ENCODE results near the gene CDKN2AIPNL. TPM values are rescaled to one million over a fixed set of nuclear protein-coding genes. Genes with fewer than 3 reads are reported as not detected.

CDKN2AIPNL gene
- total and polyA plus RNA-seq, 2 donors (not counting 3 experiments of a cell fraction or from before 2014, with no cell fraction given) = 22.2 to 36.5 TPM

- H2AFZ ChIP-seq (ENCODE audit: low read depth, low read length) = no peak overlapping the region
- intact Hi-C loops (cut with micrococcal nuclease) = no loop called here
- no TSS peak for BruUV-seq (replicated peaks)
- no peaks in the 10 kb centered on the region for H3K9me3 ChIP-seq (replicated peaks; ENCODE audit: control insufficient read depth, insufficient read depth, low read length)
- no peaks in the 10 kb centered on the region for H3K9me1 ChIP-seq (replicated peaks; ENCODE audit: control insufficient read depth, extremely low read depth, insufficient read depth, low read length)
- no peak overlapping the region for H3K4me3 ChIP-seq (replicated peaks in 1 of 3; ENCODE audit: insufficient read depth in 1 of 3, low read depth in 1 of 3, low read length in 3 of 3)
- no peak for TF ChIP-seq FOS (IDR thresholded peaks at IDR 0.05; ENCODE audit: borderline replicate concordance, insufficient read depth, low read length)
- TF ChIP-seq POLR2A (IDR thresholded peaks at IDR 0.05; ENCODE audit: low read depth, low read length) = no peak
- no peak for TF ChIP-seq MAX (IDR thresholded peaks at IDR 0.05; ENCODE audit: insufficient read depth, insufficient read length)
- TF ChIP-seq POLR2AphosphoS5 (IDR thresholded peaks at IDR 0.05; ENCODE audit: insufficient read depth, low read depth, low read length) = no peak
- no peak for TF ChIP-seq JUN (IDR thresholded peaks at IDR 0.05; ENCODE audit: borderline replicate concordance, insufficient read depth, insufficient read length, low read depth)
- no peak for TF ChIP-seq EZH2 (IDR thresholded peaks at IDR 0.05; ENCODE audit: borderline replicate concordance, low read depth, low read length, severe bottlenecking)
- no peak for TF ChIP-seq CTCF (IDR thresholded peaks at IDR 0.05; ENCODE audit: extremely low read depth in 1 of 2, insufficient read depth in 1 of 2, low read depth in 1 of 2, low read length in 2 of 2)
- no peak for TF ChIP-seq GATA2 (IDR thresholded peaks at IDR 0.05; ENCODE audit: insufficient read depth, insufficient read length, low read depth, low read length)
- no peak for TF ChIP-seq MYC (IDR thresholded peaks at IDR 0.05; ENCODE audit: low read depth, low read length)
- POLR2A ChIA-PET = no interaction called here
- CTCF ChIA-PET = no interaction called here
- no peak overlapping the region for H3K4me2 ChIP-seq (ENCODE audit: insufficient read depth, low read length)
- DNase-seq (ENCODE audit: low read depth, low spot score) (no peak), FAIRE-seq (no peak)
- no peak overlapping the region for H3K27ac ChIP-seq (ENCODE audit: insufficient read depth, low read depth, low read length)
- no peaks in the 10 kb centered on the region for H4K20me1 ChIP-seq (replicated peaks; ENCODE audit: control insufficient read depth, extremely low read depth, insufficient read depth, low read length)
- no peak overlapping the region for H3K9ac ChIP-seq (replicated peaks; ENCODE audit: extremely low read depth, insufficient read depth, low read length)
- H3K4me1 ChIP-seq (ENCODE audit: control insufficient read depth, extremely low read depth, insufficient read depth, low read length) = no peaks in the 10 kb centered on the region
- H3K36me3 ChIP-seq (ENCODE audit: control insufficient read depth in 2 of 2, extremely low read depth in 1 of 2, insufficient read depth in 2 of 2, low read length in 2 of 2) = no peaks in the 10 kb centered on the region
- H3K79me2 ChIP-seq (ENCODE audit: control insufficient read depth, insufficient read depth, low read length) = no peaks in the 10 kb centered on the region
- H3K27me3 ChIP-seq (ENCODE audit: control insufficient read depth in 2 of 2, insufficient read depth in 2 of 2, low read length in 2 of 2) = no peaks in the 10 kb centered on the region
- dilution Hi-C loops (cut with MboI; ENCODE audit: extremely low pct_ligation_motif_present, low sequenced_read_pairs) = no loop called here
These were observed 56.0 kb downstream of the CDKN2AIPNL start for GRCh38 chr5:134355681-134356080.

Other genes with a start within 250 kb of the CDKN2AIPNL start
- 311 and 320 TPM in 2 replicates for gene SKP1, start 234.9 kb downstream of the CDKN2AIPNL start, total RNA-seq
- 136 and 214 TPM in 2 replicates for gene SKP1, start 234.9 kb downstream of the CDKN2AIPNL start, polyA plus RNA-seq
- gene PPP2CA, start 185.8 kb downstream of the CDKN2AIPNL start, total RNA-seq = 163 and 183 TPM in 2 replicates
- 64.6 and 107 TPM in 2 replicates for gene PPP2CA, start 185.8 kb downstream of the CDKN2AIPNL start, polyA plus RNA-seq
- 0.76 and 1.1 TPM in 2 replicates for gene CDKL3, start 44.7 kb downstream of the CDKN2AIPNL start, total RNA-seq
- gene CDKL3, start 44.7 kb downstream of the CDKN2AIPNL start, polyA plus RNA-seq = 0.18 and 0.21 TPM in 2 replicates
- gene UBE2B, start 40.3 kb downstream of the CDKN2AIPNL start, total RNA-seq = 109 and 110 TPM in 2 replicates
- gene UBE2B, start 40.3 kb downstream of the CDKN2AIPNL start, polyA plus RNA-seq = 23.9 and 37.8 TPM in 2 replicates
- 19.2 and 31.1 TPM in 2 replicates for gene JADE2, start 113.8 kb upstream of the CDKN2AIPNL start, total RNA-seq
- 11.6 and 12.0 TPM in 2 replicates for gene JADE2, start 113.8 kb upstream of the CDKN2AIPNL start, polyA plus RNA-seq
- 56.2 and 62.5 TPM in 2 replicates for gene SAR1B, start 220.9 kb upstream of the CDKN2AIPNL start, total RNA-seq
- 13.1 and 18.6 TPM in 2 replicates for gene SAR1B, start 220.9 kb upstream of the CDKN2AIPNL start, polyA plus RNA-seq
- 28.6 and 30.0 TPM in 2 replicates for gene SEC24A, start 236.9 kb upstream of the CDKN2AIPNL start, total RNA-seq
- 19.8 and 20.4 TPM in 2 replicates for gene SEC24A, start 236.9 kb upstream of the CDKN2AIPNL start, polyA plus RNA-seq

Data from endothelial cell of umbilical vein (primary cell).